Upper lobe of right lung (tissue), 1 donor: ENCODE data around the gene ATP2C2. TPM values are rescaled to one million over a fixed set of nuclear protein-coding genes. Genes with fewer than 3 reads are reported as not detected.

Experiments
- ATAC-seq: fragments of 200-7000 bp; cut with Tn5 transposase; one replicate; pipeline ENCODE4 v1.9.1; 2020; ENCODE audit warnings: mild to moderate bottlenecking, moderate library complexity
- DNase-seq: peaks from one replicate; pipeline ENCODE4 v3.0.0-alpha.2; 2020
- H3K27ac ChIP-seq: fragments of 200-600 bp; one replicate; pipeline ENCODE4 v1.8.0; 2022
- H3K27me3 ChIP-seq: fragments of 200-600 bp; one replicate; pipeline ENCODE4 v1.8.0; 2022; ENCODE audit warnings: mild to moderate bottlenecking
- H3K36me3 ChIP-seq: fragments of 200-600 bp; one replicate; pipeline ENCODE4 v1.8.0; 2022
- H3K4me1 ChIP-seq: fragments of 200-600 bp; one replicate; pipeline ENCODE4 v1.8.0; 2022
- H3K4me3 ChIP-seq: fragments of 200-600 bp; one replicate; pipeline ENCODE4 v1.8.0; 2022; ENCODE audit warnings: mild to moderate bottlenecking
- H3K9me3 ChIP-seq: fragments of 200-600 bp; one replicate; pipeline ENCODE4 v1.8.0; 2022
- intact Hi-C: fragments of 100-400 bp; cut with DNase I; formaldehyde crosslinking; loops from one replicate; pipeline ENCODE4 v1.11.0; 2022
- total RNA-seq: library from RNA; stranded (reverse); fragmentation: NEBNext Ultra II Directional; extraction: Animal tissue kit (Norgen Biotek cat#: 25700); gene quantifications from one replicate; pipeline ENCODE4 v1.2.1, GENCODE V29; 2021
- TF ChIP-seq, protein P1 (sequence below): fragments of 200-600 bp; IDR thresholded peaks from one replicate; pipeline ENCODE4 v1.8.0; 2022; ENCODE audit warnings: antibody characterized with exemption
- donor health status: DM: no; HTN: yes; CAD: no; lungs with severe emphysema.

The ATP2C2 gene
- total RNA-seq, 1 donor from 2014 or later: 48.9 TPM

DNA sequence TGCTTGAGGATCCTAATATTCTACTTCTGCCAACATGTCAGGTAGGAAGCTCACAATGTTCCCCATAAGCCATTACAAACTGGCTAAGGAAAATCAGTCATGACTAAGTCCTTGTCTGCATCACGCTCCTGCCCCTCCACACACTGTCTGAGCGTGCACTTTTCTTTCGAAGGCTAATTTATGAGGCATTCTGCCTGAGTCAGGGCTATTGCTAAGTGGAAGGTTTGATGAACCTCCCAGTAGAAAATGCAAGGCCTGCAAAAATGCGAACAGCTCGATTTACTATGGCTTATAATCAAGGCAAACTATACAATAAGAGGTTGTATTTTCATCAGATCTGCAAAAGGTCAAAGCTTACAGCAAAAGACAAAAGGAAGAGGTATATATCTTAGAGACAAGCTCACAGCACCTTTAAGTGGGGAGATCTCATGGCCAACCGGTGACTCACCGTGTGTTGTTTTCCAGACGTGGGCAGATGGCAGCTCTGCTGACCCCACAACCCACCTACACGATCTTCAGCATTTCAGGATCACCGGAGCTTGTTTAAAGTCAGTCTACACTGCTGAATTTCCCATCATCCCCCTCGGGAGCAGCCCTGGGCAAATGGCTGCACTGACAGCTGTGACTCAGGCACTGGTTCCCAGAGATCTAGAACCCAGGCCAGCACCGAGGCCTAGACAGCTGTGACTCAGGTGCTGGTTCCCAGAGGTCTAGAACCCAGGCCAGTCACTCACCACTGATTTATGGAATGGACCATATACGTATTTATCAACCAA is 110.0 kb downstream of the ATP2C2 start:
- H3K27me3 ChIP-seq: no peaks in the 10 kb centered on the region
- H3K4me1 ChIP-seq: no peaks in the 10 kb centered on the region
- peaks cover 19% of the 10 kb centered on the region for H3K36me3 ChIP-seq
- H3K4me3 ChIP-seq: no peak overlapping the region
- intact Hi-C loops: no loop called here
- no peak for ATAC-seq
- DNase-seq: peak; percentile 22
- H3K27ac ChIP-seq: no peak overlapping the region
- TF ChIP-seq, protein P1, sequence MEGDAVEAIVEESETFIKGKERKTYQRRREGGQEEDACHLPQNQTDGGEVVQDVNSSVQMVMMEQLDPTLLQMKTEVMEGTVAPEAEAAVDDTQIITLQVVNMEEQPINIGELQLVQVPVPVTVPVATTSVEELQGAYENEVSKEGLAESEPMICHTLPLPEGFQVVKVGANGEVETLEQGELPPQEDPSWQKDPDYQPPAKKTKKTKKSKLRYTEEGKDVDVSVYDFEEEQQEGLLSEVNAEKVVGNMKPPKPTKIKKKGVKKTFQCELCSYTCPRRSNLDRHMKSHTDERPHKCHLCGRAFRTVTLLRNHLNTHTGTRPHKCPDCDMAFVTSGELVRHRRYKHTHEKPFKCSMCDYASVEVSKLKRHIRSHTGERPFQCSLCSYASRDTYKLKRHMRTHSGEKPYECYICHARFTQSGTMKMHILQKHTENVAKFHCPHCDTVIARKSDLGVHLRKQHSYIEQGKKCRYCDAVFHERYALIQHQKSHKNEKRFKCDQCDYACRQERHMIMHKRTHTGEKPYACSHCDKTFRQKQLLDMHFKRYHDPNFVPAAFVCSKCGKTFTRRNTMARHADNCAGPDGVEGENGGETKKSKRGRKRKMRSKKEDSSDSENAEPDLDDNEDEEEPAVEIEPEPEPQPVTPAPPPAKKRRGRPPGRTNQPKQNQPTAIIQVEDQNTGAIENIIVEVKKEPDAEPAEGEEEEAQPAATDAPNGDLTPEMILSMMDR: no peak
- H3K9me3 ChIP-seq: no peaks in the 10 kb centered on the region

DNA sequence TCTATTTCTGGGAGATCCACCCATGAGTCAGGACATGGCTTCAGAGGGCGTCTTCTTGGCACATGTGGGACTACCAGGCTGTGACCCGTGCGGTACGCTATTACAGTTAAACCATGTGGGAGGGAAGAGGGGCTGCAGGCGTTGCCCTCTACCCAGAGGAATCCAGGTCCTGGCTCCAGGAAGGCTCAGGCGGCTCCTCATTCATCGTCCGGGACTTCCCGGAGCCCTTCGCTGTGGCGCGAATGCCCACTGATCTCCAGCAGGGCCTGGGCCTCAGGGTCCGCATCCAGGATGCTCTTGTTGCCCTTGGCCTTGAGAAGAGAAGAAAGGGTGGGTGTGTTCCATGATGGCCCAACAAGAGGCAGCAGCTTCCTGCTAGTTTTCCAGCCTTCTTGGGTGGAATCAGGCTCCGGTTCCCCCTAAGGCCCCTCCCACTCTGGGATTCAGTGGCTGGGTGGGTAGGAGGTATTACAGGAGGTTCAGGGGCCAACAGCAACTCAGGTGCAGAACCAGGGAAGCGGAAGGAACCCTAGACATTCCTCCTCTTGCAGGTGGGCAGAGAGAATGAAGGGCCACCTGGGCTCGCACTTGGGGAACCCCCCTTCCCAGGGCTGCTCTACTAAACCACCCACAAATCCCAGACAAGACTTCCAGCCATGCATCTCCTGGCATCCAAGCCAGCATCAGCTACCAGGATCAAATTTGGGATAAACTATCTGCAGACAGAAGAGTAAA is 111.5 kb downstream of the ATP2C2 start:
- TF ChIP-seq, protein P1: no peak
- Histone ChIP-seq H3K4me1 (no peaks in the 10 kb centered on the region), H3K9me3 (no peaks in the 10 kb centered on the region), H3K4me3 (no peak overlapping the region), H3K27ac (no peak overlapping the region), H3K27me3 (no peaks in the 10 kb centered on the region), H3K36me3 (peaks cover 19% of the 10 kb centered on the region)
- ATAC-seq (no peak), DNase-seq (peak; percentile 56)
- intact Hi-C loops: loop anchor here (10.0 kb wide), 1 partner anchor 205 kb away; no protein-coding TSS in a partner anchor

DNA sequence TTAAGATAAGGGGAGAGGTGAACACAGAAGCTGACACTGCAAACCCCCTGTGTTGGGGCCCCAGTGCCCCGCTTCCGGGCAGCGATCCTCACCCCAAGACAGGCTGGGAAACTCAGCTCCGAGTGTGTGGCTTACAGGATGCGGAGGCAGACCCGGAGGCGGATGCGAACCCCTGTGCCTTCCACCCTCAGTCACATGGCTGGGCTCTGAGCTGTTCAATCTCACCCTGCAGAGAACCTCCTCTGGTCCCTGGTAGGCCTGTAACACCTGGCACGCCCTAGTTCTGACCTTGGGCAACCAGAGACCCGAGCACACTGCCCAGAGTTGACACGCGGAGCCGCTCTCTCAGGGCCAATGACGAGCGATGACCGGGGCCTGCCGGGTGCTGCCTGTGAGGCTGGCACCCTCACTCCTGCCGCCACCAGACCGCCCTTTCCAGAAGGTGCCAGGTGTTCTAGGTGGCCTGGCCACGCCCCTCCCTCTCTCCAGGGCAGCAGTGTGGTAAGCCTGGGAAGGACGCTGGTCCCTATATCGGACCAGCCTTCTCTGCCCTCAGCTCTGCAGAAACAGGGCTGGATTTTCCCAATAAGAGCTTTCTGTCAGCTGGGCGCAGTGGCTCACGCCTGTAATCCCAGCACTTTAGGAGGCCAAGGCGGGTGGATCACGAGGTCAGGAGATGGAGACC is 112.9 kb downstream of the ATP2C2 start:
- Histone ChIP-seq H3K27ac (no peak overlapping the region), H3K4me1 (no peaks in the 10 kb centered on the region), H3K36me3 (peaks cover 24% of the 10 kb centered on the region), H3K27me3 (no peaks in the 10 kb centered on the region), H3K9me3 (no peaks in the 10 kb centered on the region), H3K4me3 (no peak overlapping the region)
- intact Hi-C loops: loop anchor here (10.0 kb wide), 1 partner anchor 206 kb away; no protein-coding TSS in a partner anchor
- DNase-seq (peak; percentile 58), ATAC-seq (no peak)
- TF ChIP-seq, protein P1: no peak

DNA sequence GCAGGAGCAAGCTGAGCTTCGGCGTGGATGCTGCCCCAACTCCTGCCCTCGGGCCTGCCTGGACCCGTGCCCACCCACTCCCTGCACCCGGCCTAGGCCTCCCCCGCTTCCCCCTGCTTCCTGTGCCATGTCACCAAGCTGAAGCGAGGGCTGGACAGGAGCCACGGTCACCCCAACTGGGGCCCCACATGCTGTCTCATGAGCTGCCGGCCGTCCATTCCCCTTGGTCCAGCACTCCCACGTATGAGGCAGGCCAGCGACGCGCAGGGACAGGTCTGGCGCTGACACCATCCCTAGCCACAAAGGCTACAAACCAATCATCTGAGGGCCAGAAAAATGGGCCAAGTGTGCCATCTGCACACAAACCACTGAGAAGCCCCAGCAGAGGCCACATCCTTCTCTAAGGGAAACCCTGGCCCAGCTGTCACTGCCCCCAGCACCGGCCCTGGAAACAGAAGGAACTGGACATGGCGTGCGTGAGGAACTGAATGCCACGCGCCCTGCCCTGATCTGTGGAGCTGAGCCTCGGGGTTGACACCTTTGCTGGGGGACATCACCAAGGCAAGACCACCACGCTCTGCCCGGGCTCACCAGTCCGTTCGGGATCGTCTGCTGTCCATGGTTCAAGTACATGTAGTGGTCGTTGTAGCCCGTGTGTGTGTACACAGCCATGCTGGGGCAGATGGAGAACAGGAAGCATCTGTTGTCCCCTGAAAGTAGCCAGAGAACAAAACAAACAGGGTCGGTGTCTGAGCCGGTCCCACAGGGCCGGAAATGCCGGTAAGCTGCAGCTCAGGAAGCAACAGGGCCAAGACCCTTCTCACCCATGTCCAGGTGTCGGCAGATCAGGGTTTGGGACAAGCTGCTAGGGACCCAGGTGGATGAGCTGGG is 113.9 kb downstream of the ATP2C2 start:
- peak; percentile 63 for DNase-seq

More for the DNA sequence above, 113.9 kb downstream of the ATP2C2 start:
- intact Hi-C loops: loop anchor here (10.0 kb wide), 1 partner anchor 207 kb away; no protein-coding TSS in a partner anchor
- Histone ChIP-seq H3K9me3 (no peaks in the 10 kb centered on the region), H3K4me3 (no peak overlapping the region), H3K4me1 (no peaks in the 10 kb centered on the region), H3K27ac (no peak overlapping the region), H3K27me3 (no peaks in the 10 kb centered on the region), H3K36me3 (peaks cover 33% of the 10 kb centered on the region)
- no peak for ATAC-seq
- TF ChIP-seq, protein P1: no peak
